Brain pericyte (primary cell): ENCODE measurements around the gene ADAMTS7.
"Not testable (repeated sequence)": the region's sequence is repeated elsewhere in the genome, so short reads cannot be mapped to it uniquely, and the experiment has no call there.

Source experiments
- DNase-seq: peaks from one replicate; pipeline ENCODE4 v3.0.0-alpha.2; 2012; ENCODE audit warnings: low read depth, low spot score

Gene ADAMTS7

DNA sequence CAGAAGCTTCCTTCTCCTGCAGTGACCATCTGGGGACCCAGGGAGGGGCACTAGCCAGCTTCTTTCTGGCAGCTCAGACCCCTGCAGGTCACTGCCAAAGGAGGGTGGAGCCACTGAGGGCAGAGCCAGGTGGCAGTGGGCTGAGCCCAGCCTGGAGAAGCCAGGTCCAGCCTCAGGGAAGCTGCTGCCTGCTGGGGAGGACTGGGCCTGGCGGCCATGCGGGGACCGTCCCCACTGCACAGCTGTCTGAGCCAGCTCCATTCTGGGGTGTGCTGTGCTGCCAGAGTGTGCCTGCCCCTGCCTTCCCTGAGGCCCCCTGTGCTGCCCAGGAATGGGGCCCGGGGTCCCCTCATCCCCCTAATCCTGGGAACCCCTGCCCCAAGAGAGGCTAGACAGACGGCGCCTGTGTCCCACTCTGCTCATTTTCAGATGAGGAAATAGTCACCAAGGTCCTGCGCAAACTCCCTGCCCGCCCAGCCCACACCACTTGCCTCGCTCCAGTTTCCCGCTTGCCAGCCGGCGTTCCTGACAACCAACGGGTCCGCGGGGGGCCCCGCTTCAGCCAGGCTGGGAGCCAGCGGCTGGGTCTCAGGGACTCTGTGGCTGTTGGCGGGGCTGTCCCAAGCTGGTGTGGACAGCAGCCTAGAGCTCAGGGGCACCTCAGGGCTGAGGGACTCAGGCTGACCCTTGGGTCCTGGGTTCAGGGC lies 46.0 kb downstream of the ADAMTS7 start:
- not testable (repeated sequence) for DNase-seq

- not testable (repeated sequence) for DNase-seq
Measured at GRCh38 chr15:78764340-78765153, 46.7 kb downstream of the ADAMTS7 start.

- no peak for DNase-seq
Measured at GRCh38 chr15:78763796-78764241, 47.4 kb downstream of the ADAMTS7 start.

- no peak for DNase-seq
Measured at GRCh38 chr15:78762985-78763795, 48.1 kb downstream of the ADAMTS7 start.

GRCh38 chr15:78762386-78762961 lies 48.8 kb downstream of the ADAMTS7 start:
- DNase-seq = not testable (repeated sequence)

DNA sequence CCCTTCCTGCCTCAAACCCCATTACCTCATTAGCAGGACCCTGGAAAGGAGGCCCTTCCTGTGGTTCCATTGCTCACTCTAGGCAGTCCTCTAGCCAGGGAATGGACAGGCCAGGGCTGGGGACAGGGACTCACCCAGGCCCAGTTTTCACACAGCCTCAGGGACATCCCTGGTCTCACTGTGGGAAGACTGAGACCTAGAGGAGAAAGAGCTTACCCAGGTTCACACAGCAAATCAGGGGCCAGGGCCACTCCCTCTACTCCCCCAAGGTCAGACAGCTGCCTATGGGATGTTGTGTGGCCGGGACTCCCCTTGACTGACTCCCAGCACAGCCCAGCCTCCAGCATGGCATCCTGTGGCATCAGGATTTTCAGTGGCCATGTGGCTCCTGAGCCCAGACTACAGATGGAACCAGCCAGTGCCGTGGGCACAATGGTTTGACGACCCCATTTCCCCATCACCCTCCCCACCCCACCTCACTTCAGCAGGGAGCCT lies 49.3 kb downstream of the ADAMTS7 start:
- no peak for DNase-seq

- not testable (repeated sequence) for DNase-seq
Measured at GRCh38 chr15:78761475-78761874, 49.8 kb downstream of the ADAMTS7 start.

DNA sequence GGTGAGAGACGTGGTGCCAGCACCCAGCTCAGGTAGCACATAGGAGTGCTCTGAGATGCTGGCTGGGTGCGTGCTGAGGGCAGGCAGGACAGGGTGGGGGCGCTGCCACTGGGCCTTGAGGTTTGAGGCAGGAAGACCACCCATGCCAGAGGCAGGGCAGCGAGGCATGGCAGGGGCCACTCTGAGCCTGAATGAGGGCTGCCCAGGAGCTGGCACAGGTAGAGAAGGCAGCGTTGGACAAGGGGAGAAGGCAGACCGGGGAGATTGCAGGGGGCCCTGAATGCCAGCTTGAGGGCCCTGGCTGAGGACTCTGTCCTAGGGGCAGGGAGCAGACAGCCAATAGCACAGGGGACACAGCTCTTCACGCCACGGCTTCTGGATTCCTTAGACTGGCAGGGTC lies 50.2 kb downstream of the ADAMTS7 start:
- no peak for DNase-seq

DNA sequence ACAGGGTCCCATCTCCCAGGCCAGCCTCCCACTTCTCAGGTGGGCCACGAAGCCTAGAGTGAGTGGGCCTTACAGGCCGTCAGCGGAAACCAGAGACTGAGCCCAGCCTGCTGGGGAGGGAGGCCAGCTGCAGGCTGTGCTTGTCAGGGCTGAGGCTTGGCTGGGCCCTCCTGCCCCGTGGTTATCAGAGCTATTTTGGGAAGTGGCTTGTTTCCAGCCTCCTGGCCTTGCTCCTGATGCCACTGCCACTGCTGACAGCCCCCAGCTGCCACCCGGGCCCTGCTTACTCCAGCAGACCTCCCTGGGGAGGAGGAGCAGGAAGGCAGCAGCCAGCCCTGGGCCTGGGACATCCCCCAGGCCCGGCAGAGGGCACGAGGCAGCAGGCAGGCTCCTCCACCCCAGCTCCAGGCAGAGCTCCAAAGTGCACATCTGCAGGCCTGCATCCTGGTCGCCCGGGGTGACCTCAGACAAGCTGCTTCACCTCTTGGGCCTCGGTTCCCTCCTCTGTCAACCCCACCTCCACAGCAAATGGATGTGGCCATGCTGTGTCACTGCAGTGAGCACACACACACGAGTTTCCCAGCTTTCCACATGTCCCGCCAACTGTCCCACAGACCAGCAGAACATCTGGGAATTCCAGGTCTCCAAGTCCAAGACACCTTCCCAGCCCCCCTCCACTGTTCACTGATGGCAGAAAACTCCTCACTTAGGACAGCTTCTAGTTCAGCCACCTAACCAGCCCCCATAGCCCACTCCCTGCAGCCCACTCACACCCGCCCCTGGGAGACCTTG lies 51.0 kb downstream of the ADAMTS7 start:
- not testable (repeated sequence) for DNase-seq

GRCh38 chr15:78759361-78759998 lies 51.8 kb downstream of the ADAMTS7 start:
- not testable (repeated sequence) for DNase-seq

DNA sequence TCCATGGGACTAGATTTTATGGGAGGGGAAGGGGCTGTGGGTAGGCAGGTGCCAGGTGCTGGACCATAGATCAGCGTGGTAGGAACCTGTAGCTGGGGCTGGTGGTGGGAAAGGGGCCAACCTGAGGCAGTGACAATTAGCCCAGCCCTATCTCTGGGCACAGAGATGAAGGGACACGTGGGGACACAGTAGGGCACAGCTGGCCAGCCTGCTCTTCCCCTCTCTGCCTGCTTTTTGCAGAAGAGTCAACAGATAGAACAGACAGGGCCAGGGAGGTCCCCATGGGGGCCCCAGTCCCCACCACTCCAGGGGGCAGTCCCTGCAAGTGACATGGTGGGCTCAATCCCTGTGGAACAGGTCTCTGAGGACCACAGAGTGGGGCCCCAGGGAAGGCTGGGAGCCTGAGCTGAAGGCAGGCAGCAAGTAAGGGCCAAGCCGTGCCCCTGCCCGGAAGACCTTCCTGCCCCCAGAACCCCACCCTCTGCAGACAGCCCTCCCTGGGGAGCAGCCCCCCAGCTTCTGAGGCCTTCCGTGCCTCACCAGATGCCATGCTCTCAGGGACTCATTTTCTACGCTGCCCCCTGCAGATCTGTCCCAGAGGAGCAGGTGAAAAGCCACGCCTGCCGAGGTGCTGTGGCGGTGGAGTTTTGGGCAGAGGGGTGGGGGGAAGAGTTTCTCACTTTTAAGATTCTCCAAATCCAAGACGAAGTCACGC lies 52.6 kb downstream of the ADAMTS7 start:
- not testable (repeated sequence) for DNase-seq

GRCh38 chr15:78758084-78758483 lies 53.2 kb downstream of the ADAMTS7 start:
- DNase-seq = not testable (repeated sequence)

- no peak for DNase-seq
Measured at GRCh38 chr15:78757636-78757905, 53.7 kb downstream of the ADAMTS7 start.

DNA sequence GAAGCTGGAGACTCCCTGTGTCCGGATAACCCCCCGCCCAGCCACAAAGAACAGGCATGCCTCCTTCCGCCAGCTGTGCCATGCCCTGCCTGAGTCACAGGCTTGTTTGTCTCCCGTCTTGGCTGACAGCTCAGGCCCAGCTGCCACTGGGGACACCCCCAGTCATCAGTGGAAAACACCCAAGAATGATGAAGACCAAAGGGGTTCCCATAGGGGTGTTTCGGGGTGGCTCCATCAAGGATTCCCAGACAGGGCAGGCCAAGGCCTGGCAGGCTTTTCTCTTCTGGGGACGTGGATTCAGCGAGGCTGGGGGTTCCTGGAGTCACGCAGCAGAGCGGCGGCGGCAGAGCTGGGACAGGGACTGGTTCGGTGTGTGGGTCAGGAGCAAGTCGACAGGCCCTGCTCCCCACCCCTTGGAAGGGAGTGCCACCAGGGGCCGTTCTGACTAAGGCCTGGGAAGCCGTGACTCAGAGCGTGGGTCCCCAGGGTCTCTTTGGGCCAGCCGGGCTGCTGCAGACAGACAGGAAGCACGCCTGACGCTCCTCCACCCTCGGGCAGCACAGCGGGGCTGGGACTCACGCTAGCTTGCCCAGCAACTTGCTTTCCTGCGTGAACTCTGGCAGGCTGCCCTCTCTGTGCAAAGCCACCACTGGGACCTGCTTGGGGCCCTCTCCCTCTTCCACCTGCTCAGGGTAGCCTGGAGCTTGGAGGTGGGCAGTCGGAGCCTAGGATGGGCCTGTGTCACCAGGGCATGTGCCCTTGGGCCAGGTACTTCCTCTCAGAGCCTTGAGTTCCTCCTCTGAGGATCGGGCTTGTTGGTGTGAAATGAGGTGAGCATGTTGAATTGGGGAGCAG lies 54.3 kb downstream of the ADAMTS7 start:
- DNase-seq = not testable (repeated sequence)

- not testable (repeated sequence) for DNase-seq
Measured at GRCh38 chr15:78755900-78756591, 55.2 kb downstream of the ADAMTS7 start.

DNA sequence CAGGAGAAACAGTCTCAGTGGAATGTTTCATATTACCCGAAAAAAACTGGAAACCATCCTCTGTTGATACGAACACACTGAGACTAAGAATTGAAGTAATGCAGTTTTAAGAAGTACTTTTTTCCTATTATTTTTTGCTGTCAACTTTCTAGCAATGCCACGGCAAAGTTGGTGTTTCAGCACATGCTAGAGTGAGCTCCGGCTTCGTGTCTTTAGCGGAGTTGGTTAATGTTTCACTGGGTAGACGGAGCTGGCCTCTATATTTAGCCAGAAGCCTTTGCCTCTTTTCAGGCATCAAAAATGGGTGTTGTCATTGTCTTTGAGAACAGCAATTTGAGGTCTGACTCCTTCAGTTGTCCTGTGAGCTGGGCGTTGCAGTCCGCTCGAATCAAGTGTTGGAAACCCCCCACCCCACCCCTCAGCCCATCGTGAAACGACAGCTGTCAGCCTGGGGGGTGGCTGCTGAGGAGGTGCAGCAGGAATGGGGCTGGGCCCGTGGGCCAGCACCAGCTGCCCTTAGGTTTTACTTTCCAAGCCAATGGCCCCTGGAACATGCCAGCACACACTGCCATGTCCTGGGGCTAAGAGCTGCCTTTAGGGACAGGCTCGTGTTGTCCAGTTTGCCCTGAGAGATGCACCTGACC lies 56.5 kb downstream of the ADAMTS7 start:
- not testable (repeated sequence) for DNase-seq

DNA sequence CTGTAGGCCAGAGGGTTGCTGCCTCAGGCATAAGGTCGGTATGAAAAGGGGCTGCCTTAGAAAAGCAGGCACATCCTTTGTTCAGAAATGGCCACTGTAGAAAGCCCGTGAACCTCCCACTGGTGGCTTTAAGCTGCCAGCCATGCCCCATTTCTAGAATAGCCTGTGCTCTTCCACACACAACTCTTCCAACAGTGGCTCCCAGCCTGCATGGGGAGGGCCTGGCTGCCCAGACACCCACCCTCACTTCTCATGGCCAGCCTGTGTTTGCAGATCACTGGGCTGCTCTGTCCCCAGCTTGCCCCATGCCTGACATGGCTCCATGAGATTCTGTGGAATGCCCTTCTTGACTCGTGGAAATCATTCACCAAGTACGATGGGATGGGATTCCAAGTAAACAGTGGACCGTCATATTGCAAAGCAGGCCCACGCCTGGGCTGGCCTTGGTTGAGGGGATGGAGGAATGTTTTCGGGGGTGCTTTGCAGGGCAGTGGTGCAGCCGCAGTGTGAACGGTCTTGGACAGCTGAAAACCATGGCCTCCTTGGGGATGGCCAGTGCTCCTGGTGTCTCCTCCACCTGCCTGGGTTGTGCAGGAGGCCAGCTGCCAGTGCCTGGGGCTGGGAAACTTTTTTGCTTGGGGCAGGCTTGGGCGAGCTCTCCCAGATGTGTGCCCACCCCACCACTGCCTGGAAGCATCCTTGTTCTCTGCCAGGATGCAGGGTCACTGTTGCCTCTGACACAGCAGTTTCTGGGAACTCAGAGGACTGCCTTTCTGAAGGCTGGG lies 57.3 kb downstream of the ADAMTS7 start:
- DNase-seq = not testable (repeated sequence)
